CD14-positive monocyte (primary cell): ENCODE measurements around the gene KISS1. TPM values are rescaled to one million over a fixed set of nuclear protein-coding genes. Genes with fewer than 3 reads are reported as not detected.

Source experiments
- DNase-seq, 3 donors: peaks; one replicate each; pipeline ENCODE4 v3.0.0-alpha.2; 2011 to 2022
- H2AFZ ChIP-seq: 2 replicates; pipeline ENCODE4 v1.6.0; 2012; ENCODE audit warnings: mild to moderate bottlenecking, low read depth, low read length, inconsistent platforms; ENCODE audit not compliant: insufficient read depth, poor library complexity, severe bottlenecking
- H3K27ac ChIP-seq, 2 donors: 1 replicate in 1 of 2; 2 replicates in 1 of 2; pipeline ENCODE4 v1.5.1; 2012 to 2013; ENCODE audit warnings: low read length in 2 of 2, control low read depth in 1 of 2, inconsistent platforms in 1 of 2, low read depth in 1 of 2, mild to moderate bottlenecking in 1 of 2
- H3K27me3 ChIP-seq, 2 donors: one replicate each; pipeline versions ENCODE4 v1.6.0 to v1.6.1; 2011 to 2013; ENCODE audit warnings: low read length in 2 of 2; ENCODE audit not compliant: control insufficient read depth in 2 of 2, insufficient read depth in 2 of 2
- H3K36me3 ChIP-seq, 2 donors: replicated peaks in 1 of 2; 1 replicate in 1 of 2; 2 replicates in 1 of 2; pipeline versions ENCODE4 v1.5.1 to v1.6.1; 2012 to 2013; ENCODE audit warnings: low read length in 2 of 2, control low read depth in 1 of 2, inconsistent platforms in 1 of 2, mild to moderate bottlenecking in 1 of 2; ENCODE audit not compliant: insufficient read depth in 2 of 2, control insufficient read depth in 1 of 2
- H3K4me1 ChIP-seq, 2 donors: 1 replicate in 1 of 2; 2 replicates in 1 of 2; pipeline versions ENCODE4 v1.5.1 to v1.6.1; 2012 to 2013; ENCODE audit warnings: low read length in 2 of 2, control low read depth in 1 of 2, inconsistent platforms in 1 of 2, mild to moderate bottlenecking in 1 of 2, moderate library complexity in 1 of 2; ENCODE audit not compliant: insufficient read depth in 2 of 2, control insufficient read depth in 1 of 2
- H3K4me2 ChIP-seq: replicated peaks from 2 replicates; pipeline ENCODE3; 2012; ENCODE audit warnings: low read length, moderate library complexity, mild to moderate bottlenecking; ENCODE audit not compliant: poor library complexity, severe bottlenecking; ENCODE audit errors: extremely low read depth
- H3K4me3 ChIP-seq, 3 experiments: fragments of 200-600 bp in 1 of 3; sonication (generic) in 1 of 3; replicated peaks in 1 of 3; 1 replicate in 2 of 3; 2 replicates in 1 of 3; pipeline ENCODE4 v1.5.1; 2011 to 2013; ENCODE audit warnings: low read length in 3 of 3, mild to moderate bottlenecking in 3 of 3, control low read depth in 2 of 3, low read depth in 2 of 3, inconsistent platforms in 1 of 3, moderate library complexity in 1 of 3
- H3K79me2 ChIP-seq: 2 replicates; pipeline ENCODE4 v1.6.0; 2012; ENCODE audit warnings: mild to moderate bottlenecking, control low read depth, inconsistent platforms, low read length, moderate library complexity; ENCODE audit not compliant: insufficient read depth
- H3K9ac ChIP-seq: 2 replicates; pipeline ENCODE4 v1.6.0; 2017; ENCODE audit warnings: low read length, mild to moderate bottlenecking; ENCODE audit not compliant: insufficient read depth, poor library complexity, severe bottlenecking
- H3K9me3 ChIP-seq, 2 donors: replicated peaks in 1 of 2; 1 replicate in 1 of 2; 2 replicates in 1 of 2; pipeline versions ENCODE4 v1.5.1 to v1.6.1; 2012 to 2013; ENCODE audit warnings: low read length in 2 of 2, control low read depth in 1 of 2; ENCODE audit not compliant: control insufficient read depth in 1 of 2, insufficient read depth in 1 of 2
- H4K20me1 ChIP-seq: 2 replicates; pipeline ENCODE4 v1.6.0; 2012; ENCODE audit warnings: mild to moderate bottlenecking, low read length, control low read depth, moderate library complexity; ENCODE audit not compliant: insufficient read depth
- H3K27ac Mint-ChIP-seq, 7 donors: one replicate each; pipeline ENCODE4 v1.8.0; 2020; ENCODE audit warnings: mild to moderate bottlenecking in 7 of 7, mixed read lengths in 7 of 7, moderate library complexity in 6 of 7, inconsistent platforms in 2 of 7
- H3K27me3 Mint-ChIP-seq, 3 donors: one replicate each; pipeline ENCODE4 v1.8.0; 2021 to 2022; ENCODE audit warnings: low read depth in 3 of 3, mild to moderate bottlenecking in 3 of 3, mixed read lengths in 3 of 3, moderate library complexity in 3 of 3, inconsistent platforms in 1 of 3
- H3K36me3 Mint-ChIP-seq, 2 donors: one replicate each; pipeline ENCODE4 v1.8.0; 2020; ENCODE audit warnings: mixed read lengths in 2 of 2, inconsistent platforms in 1 of 2, mild to moderate bottlenecking in 1 of 2
- H3K4me1 Mint-ChIP-seq: one replicate; pipeline ENCODE4 v1.8.0; 2020; ENCODE audit warnings: mild to moderate bottlenecking, mixed read lengths
- H3K4me3 Mint-ChIP-seq, 2 donors: one replicate each; pipeline ENCODE4 v1.8.0; 2020; ENCODE audit warnings: mild to moderate bottlenecking in 2 of 2, mixed read lengths in 2 of 2, moderate library complexity in 1 of 2
- H3K9me3 Mint-ChIP-seq, 7 donors: one replicate each; pipeline ENCODE4 v1.8.0; 2020 to 2022; ENCODE audit warnings: mixed read lengths in 7 of 7, mild to moderate bottlenecking in 6 of 7, moderate library complexity in 6 of 7, inconsistent platforms in 2 of 7
- CTCF ChIP-seq: fragments of 200-600 bp; IDR thresholded peaks from one replicate; pipeline ENCODE4 v1.8.0; 2022; ENCODE audit warnings: antibody characterized with exemption, mild to moderate bottlenecking
- WGBS: methylation state at CpG from one replicate; pipeline ENCODE4 v1.1.5; 2013; ENCODE audit warnings: missing lambda C conversion rate; ENCODE audit not compliant: insufficient coverage; 5-methylcytosine and 5-hydroxymethylcytosine counted together
- intact Hi-C, 2 donors: fragments of 100-400 bp; cut with micrococcal nuclease; formaldehyde crosslinking; loops; one replicate each; pipeline versions ENCODE4 v1.15.0 to v1.15.1; 2023
- polyA plus RNA-seq, 3 donors: library from polyadenylated mRNA; depleted of rRNA in 1 of 3; unstranded in 2 of 3; stranded (reverse) in 1 of 3; fragments of 300-500 nt in 2 of 3; fragments of >200 nt in 1 of 3; fragmentation: Illumina TruSeq in 2 of 3; gene quantifications; 1 replicate in 2 of 3; 2 replicates in 1 of 3; pipeline ENCODE4 v1.2.3, GENCODE V29; 2012 to 2021

The KISS1 gene
- polyA plus RNA-seq, 3 donors: not detected

DNA sequence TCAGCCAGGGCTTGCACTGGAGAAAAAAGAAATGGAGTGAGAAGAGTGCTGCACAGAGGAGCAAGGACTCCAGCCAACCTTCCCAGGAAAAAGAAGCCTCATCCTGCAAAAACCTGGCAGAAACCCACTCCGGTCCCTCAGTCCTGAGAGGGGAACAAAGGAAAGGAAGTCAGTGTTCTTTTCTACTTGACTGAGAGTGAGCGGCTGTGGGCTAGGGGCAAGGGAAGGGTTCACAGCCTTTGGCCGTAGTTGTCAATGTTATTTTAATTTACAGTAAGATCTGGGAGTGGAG, 26.4 kb upstream of the KISS1 start:
- H3K79me2 ChIP-seq: no peaks in the 10 kb centered on the region
- H4K20me1 ChIP-seq: no peaks in the 10 kb centered on the region
- Mint-ChIP-seq H3K4me1 (peaks cover 6% of the 10 kb centered on the region), H3K9me3 (peaks cover 0 to 2% (median 0%) of the 10 kb centered on the region in 7 donors), H3K27me3 (peaks cover 0 to 3% (median 1%) of the 10 kb centered on the region in 3 donors), H3K27ac (no peak overlapping the region), H3K4me3 (no peak overlapping the region), H3K36me3 (no peaks in the 10 kb centered on the region)
- no peak overlapping the region for H3K4me2 ChIP-seq
- no peaks in the 10 kb centered on the region for H3K36me3 ChIP-seq
- intact Hi-C loops: no loop called here
- H3K27ac ChIP-seq: no peak overlapping the region
- H3K9ac ChIP-seq: no peak overlapping the region
- 100% methylated on average over 2 of the region's 3 CpGs for WGBS
- no peak overlapping the region for H2AFZ ChIP-seq
- H3K4me1 ChIP-seq: no peaks in the 10 kb centered on the region
- TF ChIP-seq CTCF: no peak
- no peak overlapping the region for H3K4me3 ChIP-seq
- no peaks in the 10 kb centered on the region for H3K27me3 ChIP-seq
- DNase-seq: no peak
- no peaks in the 10 kb centered on the region for H3K9me3 ChIP-seq

- Mint-ChIP-seq H3K36me3 (no peaks in the 10 kb centered on the region), H3K27me3 (peaks cover 0 to 1% (median 0%) of the 10 kb centered on the region in 3 donors), H3K4me3 (no peak overlapping the region), H3K27ac (peak overlapping the region in 1 of 7 donors; percentile 19), H3K9me3 (peaks cover 0 to 2% (median 0%) of the 10 kb centered on the region in 7 donors), H3K4me1 (peaks cover 6% of the 10 kb centered on the region)
- no peak overlapping the region for H3K9ac ChIP-seq
- H3K27ac ChIP-seq: no peak overlapping the region
- no peak overlapping the region for H2AFZ ChIP-seq
- H4K20me1 ChIP-seq: no peaks in the 10 kb centered on the region
- no peaks in the 10 kb centered on the region for H3K79me2 ChIP-seq
- DNase-seq: no peak
- no peaks in the 10 kb centered on the region for H3K27me3 ChIP-seq
- no peaks in the 10 kb centered on the region for H3K9me3 ChIP-seq
- no peak for TF ChIP-seq CTCF
- intact Hi-C loops: no loop called here
- H3K36me3 ChIP-seq: no peaks in the 10 kb centered on the region
- no peak overlapping the region for H3K4me3 ChIP-seq
- no peak overlapping the region for H3K4me2 ChIP-seq
- 100% methylated on average over 1 of the region's 8 CpGs for WGBS
- H3K4me1 ChIP-seq: no peaks in the 10 kb centered on the region
Observed at GRCh38 chr1:204222006-204222763, 25.9 kb upstream of the KISS1 start.
